ENCODE data around the gene LMNA. TPM values are rescaled to one million over a fixed set of nuclear protein-coding genes. Genes with fewer than 3 reads are reported as not detected.

The LMNA gene
- total and polyA plus RNA-seq, 2 experiments from 2014 or later: 208 to 345 TPM

DNA sequence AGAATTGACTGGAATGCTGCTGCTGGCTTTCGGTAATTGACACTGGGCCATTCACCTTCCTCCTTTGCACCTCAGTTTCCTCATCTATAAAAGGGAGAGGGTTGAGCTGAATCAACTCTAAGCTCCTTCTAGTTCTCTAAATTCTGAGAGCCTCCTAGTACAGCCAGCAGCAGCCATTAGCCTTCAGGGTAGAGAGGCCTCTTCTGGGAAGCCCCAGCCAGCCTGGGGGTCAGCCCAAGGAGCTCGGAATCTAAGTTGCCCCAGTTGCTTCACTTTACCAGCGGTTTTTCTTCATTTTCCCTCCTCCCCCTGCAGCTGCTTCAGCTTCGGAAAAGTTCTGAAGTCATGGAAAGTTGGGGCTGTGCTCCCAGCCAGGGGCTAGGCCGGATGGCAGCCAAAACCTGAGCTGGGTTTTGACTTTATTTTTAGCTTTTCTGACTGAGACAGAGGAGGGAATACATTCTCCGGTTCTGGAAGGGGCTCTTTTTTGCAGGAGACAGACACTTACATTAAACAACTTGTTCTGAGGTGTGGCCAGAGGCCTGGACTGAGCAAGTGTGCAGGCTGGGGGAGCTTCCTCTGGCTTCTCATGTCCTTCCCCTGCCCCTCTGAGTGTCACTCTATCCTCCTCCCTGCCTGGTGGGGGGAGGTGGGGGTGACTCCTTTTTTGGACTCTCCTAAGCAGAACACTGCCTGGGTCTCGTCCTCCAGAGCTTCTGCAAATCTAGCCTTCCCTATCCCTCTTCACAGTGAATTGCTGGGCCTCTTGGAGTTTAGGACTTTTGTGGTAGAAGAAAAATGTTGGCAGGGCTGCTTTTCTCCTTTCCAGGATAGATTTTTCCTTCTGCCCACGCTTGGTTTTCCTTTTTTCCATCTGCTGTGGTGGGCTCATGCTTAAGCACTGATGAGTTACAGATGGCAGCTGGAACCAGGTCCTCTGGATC, 14.4 kb downstream of the LMNA start:
- Histone ChIP-seq H3K9me3 (ENCODE audit: low read depth) (no peaks in the 10 kb centered on the region), H3K4me2 (peak overlapping the region; percentile 65), H3K27me3 (no peaks in the 10 kb centered on the region), H3K4me1 (ENCODE audit: insufficient read depth) (peaks cover 61% of the 10 kb centered on the region), H4K20me1 (ENCODE audit: insufficient read depth, poor library complexity, severe bottlenecking) (no peaks in the 10 kb centered on the region), H3K4me3 (no peak overlapping the region), H3K27ac (peak overlapping the region; percentile 98), H2AFZ (no peak overlapping the region), H3K79me2 (peaks cover 70% of the 10 kb centered on the region), H3K9me2 (replicated peaks; ENCODE audit: insufficient read depth) (no peaks in the 10 kb centered on the region), H3K36me3 (replicated peaks; ENCODE audit: insufficient read depth, low read depth) (no peaks in the 10 kb centered on the region)
- TF ChIP-seq EZH2phosphoT487 (IDR thresholded peaks at IDR 0.05; ENCODE audit: low read depth, severe bottlenecking, unreplicated experiment): no peak
- no peak for TF ChIP-seq EZH2 (IDR thresholded peaks at IDR 0.05; ENCODE audit: borderline replicate concordance)
- TF ChIP-seq, protein P1, sequence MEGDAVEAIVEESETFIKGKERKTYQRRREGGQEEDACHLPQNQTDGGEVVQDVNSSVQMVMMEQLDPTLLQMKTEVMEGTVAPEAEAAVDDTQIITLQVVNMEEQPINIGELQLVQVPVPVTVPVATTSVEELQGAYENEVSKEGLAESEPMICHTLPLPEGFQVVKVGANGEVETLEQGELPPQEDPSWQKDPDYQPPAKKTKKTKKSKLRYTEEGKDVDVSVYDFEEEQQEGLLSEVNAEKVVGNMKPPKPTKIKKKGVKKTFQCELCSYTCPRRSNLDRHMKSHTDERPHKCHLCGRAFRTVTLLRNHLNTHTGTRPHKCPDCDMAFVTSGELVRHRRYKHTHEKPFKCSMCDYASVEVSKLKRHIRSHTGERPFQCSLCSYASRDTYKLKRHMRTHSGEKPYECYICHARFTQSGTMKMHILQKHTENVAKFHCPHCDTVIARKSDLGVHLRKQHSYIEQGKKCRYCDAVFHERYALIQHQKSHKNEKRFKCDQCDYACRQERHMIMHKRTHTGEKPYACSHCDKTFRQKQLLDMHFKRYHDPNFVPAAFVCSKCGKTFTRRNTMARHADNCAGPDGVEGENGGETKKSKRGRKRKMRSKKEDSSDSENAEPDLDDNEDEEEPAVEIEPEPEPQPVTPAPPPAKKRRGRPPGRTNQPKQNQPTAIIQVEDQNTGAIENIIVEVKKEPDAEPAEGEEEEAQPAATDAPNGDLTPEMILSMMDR (IDR thresholded peaks at IDR 0.05; ENCODE audit: poor library complexity): no peak
- WGBS (ENCODE audit: low lambda C conversion rate, missing lambda C conversion rate): 29% methylated on average over 8 of the region's 8 CpGs
- peak; percentile 76 for DNase-seq (ENCODE audit: low spot score)

DNA sequence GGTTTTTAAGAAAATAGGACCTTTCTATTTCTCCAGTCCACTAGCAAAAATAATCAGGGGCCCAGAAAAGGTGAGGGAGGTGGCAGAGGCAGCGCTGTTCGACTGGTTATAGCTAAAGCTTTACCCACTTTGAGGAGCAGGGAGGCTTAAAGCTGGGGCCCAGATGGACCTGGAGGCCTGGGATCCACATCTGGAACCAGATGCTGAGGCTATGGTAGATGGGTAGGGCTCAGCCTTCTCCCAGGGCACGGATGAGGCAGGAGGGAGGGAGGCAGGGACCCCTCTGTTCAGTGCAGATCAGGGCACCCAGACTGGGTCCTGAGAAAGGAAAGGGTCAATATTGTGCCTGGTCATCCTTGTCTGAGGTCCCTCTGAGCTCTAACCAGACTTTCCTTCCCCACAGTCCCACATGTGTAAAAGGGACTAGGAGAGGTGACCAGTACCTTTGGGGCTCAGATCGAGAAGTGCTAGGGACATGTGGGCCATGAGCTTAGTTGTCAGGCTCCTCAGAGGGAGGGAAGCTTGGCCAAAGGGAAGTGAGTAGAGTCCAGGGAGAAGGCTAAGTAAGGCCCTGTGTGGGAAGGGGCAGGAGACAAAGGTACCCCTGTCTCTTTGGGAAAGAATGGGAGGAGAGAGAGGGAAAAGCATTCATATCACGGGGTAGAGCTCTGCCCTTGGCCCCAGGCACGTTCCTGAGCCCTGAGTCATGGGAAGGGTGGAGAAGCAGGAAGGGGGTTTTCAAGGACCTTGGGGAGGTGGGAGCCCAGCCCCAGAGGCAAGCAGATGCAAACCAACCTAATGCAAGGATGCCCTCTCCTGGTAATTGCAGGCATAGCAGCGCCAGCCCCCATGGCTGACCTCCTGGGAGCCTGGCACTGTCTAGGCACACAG, 15.4 kb downstream of the LMNA start:
- H2AFZ ChIP-seq: no peak overlapping the region
- H3K36me3 ChIP-seq (replicated peaks; ENCODE audit: insufficient read depth, low read depth): no peaks in the 10 kb centered on the region
- TF ChIP-seq EZH2 (IDR thresholded peaks at IDR 0.05; ENCODE audit: borderline replicate concordance): no peak
- TF ChIP-seq EZH2phosphoT487 (IDR thresholded peaks at IDR 0.05; ENCODE audit: low read depth, severe bottlenecking, unreplicated experiment): no peak
- TF ChIP-seq, protein P1 (IDR thresholded peaks at IDR 0.05; ENCODE audit: poor library complexity): peak; percentile 97
- H3K79me2 ChIP-seq: peaks cover 60% of the 10 kb centered on the region
- WGBS (ENCODE audit: low lambda C conversion rate, missing lambda C conversion rate): 33% methylated on average over 7 of the region's 7 CpGs
- no peaks in the 10 kb centered on the region for H3K9me2 ChIP-seq (replicated peaks; ENCODE audit: insufficient read depth)
- no peaks in the 10 kb centered on the region for H4K20me1 ChIP-seq (ENCODE audit: insufficient read depth, poor library complexity, severe bottlenecking)
- no peak overlapping the region for H3K4me3 ChIP-seq
- H3K4me1 ChIP-seq (ENCODE audit: insufficient read depth): peaks cover 51% of the 10 kb centered on the region
- peak overlapping the region; percentile 65 for H3K4me2 ChIP-seq
- H3K27ac ChIP-seq: peak overlapping the region; percentile 98
- no peaks in the 10 kb centered on the region for H3K9me3 ChIP-seq (ENCODE audit: low read depth)
- H3K27me3 ChIP-seq: no peaks in the 10 kb centered on the region
- peak; percentile 97 for DNase-seq (ENCODE audit: low spot score)

DNA sequence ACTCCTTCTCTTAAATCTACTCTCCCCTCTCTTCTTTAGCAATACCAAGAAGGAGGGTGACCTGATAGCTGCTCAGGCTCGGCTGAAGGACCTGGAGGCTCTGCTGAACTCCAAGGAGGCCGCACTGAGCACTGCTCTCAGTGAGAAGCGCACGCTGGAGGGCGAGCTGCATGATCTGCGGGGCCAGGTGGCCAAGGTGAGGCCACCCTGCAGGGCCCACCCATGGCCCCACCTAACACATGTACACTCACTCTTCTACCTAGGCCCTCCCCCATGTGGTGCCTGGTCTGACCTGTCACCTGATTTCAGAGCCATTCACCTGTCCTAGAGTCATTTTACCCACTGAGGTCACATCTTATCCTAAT, 16.0 kb downstream of the LMNA start:
- Histone ChIP-seq H3K4me2 (no peak overlapping the region), H3K36me3 (replicated peaks; ENCODE audit: insufficient read depth, low read depth) (no peaks in the 10 kb centered on the region), H3K79me2 (peaks cover 54% of the 10 kb centered on the region), H3K9me2 (replicated peaks; ENCODE audit: insufficient read depth) (no peaks in the 10 kb centered on the region), H3K4me3 (no peak overlapping the region), H3K27me3 (no peaks in the 10 kb centered on the region), H3K9me3 (ENCODE audit: low read depth) (no peaks in the 10 kb centered on the region), H3K4me1 (ENCODE audit: insufficient read depth) (peaks cover 44% of the 10 kb centered on the region), H3K27ac (peak overlapping the region; percentile 98), H2AFZ (no peak overlapping the region), H4K20me1 (ENCODE audit: insufficient read depth, poor library complexity, severe bottlenecking) (no peaks in the 10 kb centered on the region)
- 83% methylated on average over 6 of the region's 6 CpGs for WGBS (ENCODE audit: low lambda C conversion rate, missing lambda C conversion rate)
- no peak for DNase-seq (ENCODE audit: low spot score)
- no peak for TF ChIP-seq EZH2phosphoT487 (IDR thresholded peaks at IDR 0.05; ENCODE audit: low read depth, severe bottlenecking, unreplicated experiment)
- TF ChIP-seq, protein P1 (IDR thresholded peaks at IDR 0.05; ENCODE audit: poor library complexity): no peak
- no peak for TF ChIP-seq EZH2 (IDR thresholded peaks at IDR 0.05; ENCODE audit: borderline replicate concordance)

All from hepatocyte (in vitro differentiated cells).